Measurements from ENCODE around the gene FAM13A.
A peak's percentile ranks its signal among the peaks of the same experiment; 100 is the strongest.
"Not testable (repeated sequence)": the region's sequence is repeated elsewhere in the genome, so short reads cannot be mapped to it uniquely, and the experiment has no call there.

Gene FAM13A

GRCh38 chr4:89039730-89040338, 17.2 kb downstream of the FAM13A start:
- no peak for FAIRE-seq

GRCh38 chr4:89036535-89036934, 20.4 kb downstream of the FAM13A start:
- no peak for FAIRE-seq

DNA sequence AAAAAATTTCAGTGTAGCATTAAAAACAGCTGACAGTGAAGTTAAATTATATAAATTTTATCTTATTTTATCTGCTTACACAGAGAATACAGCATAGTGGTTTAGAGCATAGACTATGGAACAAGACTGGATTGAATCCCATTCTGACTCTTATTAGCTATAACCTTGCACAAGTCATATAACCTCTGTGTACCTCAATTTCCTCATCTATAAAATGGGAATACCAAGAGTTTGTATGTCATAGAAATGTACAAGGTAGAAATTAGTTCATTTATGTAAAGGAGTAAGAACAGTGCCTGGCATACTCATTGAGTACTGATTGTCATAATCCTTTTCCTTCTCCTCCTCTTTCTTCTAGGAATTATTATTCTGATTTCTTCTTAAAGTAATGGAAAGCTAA, 25.7 kb downstream of the FAM13A start:
- no peak for FAIRE-seq

DNA sequence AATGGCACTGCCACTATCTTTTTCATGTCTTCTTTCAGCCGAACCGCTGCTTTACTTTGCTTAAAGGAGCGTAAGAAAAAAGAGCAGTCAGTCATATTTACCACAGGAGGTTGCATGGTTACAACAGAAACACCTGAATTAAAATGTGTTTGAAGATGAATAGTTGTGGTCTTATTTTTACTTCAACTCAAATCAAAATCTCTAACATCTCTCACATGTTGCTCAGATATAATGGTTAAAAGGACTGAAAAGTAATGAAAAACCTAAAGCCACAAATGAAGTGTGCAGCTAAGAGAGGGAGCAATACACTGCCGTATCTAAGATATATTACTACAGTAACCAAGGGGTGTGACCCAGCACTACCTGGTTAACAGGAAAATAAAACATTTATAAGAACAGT, 27.4 kb downstream of the FAM13A start:
- no peak for FAIRE-seq

- FAIRE-seq = no peak
Measured at GRCh38 chr4:89026542-89026941, 30.4 kb downstream of the FAM13A start.

DNA sequence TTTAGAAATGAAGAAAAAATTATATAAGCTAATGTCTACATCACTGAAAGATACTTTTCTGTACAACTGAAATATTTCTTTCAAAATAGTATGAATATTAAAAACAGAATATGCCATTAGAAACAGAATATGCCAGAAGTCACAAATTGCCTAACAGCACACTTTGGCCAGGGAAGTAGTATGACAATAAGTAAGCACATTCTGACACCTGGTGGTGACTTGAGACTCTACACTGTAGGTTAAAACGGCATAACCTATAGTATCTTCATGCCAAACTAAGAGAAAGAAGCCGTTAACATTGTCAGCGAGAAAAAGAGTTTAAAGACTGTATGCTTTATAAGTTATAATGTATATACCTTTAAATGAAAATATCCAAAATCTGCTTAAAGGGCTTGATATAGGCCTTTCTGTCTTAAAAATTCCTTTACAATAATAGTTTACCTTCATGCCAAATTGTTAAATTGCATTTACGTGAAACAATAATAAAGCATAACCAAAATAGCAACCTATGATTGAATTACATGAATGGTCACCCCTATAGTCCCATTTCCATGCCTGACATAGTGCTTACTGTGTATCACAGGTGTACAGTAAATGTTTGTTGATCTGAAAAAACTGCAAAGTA, 32.8 kb downstream of the FAM13A start:
- peak; percentile 94 for FAIRE-seq

DNA sequence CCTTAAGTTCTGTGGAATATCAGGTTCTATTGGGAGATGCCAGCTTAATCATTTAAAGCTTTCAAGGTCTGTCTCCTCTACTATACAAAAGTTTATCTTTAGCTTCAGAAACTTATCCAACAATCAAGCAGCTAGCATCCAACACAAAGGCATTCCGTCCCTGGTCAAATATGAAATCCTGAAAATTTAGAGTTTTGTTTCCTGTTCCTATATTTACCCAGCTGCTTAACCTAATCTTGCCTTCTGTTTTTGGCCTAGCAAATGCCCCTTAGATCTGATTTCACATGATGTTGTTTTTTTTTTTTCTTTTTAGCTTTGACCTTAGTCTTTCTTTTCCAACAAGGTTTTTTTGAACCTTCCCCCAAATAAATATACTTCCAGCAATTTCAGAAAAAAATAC, 33.8 kb downstream of the FAM13A start:
- FAIRE-seq = no peak

DNA sequence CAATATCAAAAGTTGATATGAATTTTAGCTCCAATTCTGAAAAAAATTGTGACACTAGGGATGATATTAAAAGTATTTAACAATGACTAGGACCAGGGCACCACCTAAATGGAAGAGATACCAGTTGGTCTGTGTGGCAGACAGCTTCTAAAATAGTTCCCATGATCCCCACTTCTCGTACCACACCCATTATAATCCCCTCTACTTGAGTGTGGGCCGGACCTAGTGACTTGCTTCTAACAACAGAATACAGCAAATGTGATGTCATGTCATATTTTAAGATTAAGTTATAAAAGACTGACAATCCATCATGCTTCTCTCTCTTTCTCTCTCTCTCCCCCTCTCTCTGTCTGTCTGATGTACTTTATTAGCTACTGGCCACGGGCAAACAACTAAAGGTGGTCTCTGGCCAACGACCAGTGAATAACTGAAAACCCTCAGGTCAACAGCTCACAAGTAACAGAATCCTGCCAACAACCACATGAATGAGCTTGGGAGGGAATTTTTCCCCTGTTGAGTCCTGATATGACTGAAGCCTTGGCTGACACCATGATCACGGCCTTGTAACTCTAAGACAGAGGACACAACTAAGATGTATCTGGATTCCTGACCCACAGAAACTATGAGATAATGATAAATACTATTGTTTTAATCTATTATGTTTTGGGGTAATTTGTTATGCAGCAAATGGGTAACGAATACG, 34.4 kb downstream of the FAM13A start:
- FAIRE-seq = no peak

DNA sequence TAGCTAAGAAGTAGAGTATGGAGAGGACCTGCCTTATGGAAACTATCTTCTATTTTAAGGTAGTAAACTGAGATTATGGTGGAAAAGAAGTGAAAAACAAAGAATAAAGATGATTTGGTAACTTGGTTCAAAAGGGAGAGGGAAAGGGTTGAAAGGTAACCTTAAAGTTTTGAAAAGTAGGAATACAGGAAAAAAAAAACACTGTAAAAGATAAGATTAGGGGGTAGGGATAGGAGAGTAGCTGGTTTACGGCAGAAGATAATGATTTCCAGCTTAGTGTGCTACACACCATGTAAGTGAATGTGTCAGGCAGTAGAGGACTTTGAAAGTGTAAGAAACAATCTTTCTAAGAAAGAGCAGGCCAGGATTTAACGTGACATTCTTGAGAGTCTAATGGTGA, 35.3 kb downstream of the FAM13A start:
- no peak for FAIRE-seq

GRCh38 chr4:89021062-89021461, 35.9 kb downstream of the FAM13A start:
- no peak for FAIRE-seq

DNA sequence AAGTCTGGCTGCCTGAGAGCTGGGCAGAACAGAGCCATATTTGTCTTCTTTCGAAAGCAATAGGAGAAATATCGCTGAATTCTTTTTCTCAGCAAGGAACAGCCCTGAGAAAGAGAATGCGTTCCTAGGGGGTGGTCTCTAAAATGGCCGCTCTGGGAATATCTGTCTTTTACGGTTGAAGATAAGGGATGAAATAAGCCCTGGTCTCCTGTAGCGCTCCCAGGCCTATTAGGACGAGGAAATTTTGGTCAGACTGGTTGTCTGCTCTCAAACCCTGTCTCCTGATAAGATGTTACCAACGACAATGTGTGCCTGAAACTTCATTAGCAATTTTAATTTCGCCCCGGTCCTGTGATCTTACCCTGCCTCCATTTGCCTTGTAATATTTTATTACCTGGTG, 42.1 kb downstream of the FAM13A start:
- not testable (repeated sequence) for FAIRE-seq

DNA sequence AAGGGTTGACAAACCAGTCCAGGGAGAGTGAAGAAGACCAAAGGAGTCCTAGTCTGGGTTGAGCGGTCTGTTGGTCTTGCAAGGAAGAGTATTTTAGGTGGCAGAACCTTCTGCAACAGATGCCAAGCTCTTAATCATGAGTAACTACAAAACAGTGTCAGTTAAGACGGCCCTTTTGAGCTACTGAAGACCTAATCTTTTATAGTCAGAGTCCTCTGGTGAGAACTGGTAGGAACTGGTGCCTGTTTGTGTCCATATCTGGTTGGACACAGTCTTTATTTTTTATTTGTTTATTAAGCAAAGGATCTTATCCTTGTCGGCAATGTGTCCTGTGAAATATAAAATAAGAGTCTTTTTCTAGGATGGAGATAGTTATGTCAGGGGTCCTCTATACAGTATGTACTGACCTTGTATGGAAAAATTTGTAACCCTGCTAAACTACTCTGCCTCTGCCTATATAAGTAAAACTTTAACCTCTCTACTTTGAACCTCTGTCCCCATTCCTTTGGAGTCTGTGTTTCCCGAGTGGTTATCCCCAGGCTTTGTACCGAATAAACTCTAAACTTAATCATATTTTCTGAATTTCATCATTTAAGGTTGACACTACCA, 47.1 kb downstream of the FAM13A start:
- FAIRE-seq = no peak

DNA sequence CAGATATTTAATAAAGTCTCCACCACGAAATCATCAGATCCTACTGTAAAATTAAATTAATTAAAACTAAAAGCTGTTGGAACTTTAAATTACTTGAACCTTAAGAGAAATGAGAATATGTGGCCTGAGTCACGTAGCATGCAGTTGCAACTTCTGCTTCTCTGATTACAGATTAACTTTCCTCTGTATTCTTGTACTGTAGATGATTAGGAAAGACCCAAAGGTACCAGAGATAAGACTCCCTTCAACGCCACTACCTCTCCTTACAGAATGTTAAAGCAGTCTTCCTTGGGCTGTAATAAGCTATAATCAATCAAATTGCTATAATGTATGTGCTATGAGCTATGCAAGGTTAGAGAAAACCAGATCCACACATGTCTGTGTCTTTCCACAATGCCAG, 47.9 kb downstream of the FAM13A start:
- no peak for FAIRE-seq

DNA sequence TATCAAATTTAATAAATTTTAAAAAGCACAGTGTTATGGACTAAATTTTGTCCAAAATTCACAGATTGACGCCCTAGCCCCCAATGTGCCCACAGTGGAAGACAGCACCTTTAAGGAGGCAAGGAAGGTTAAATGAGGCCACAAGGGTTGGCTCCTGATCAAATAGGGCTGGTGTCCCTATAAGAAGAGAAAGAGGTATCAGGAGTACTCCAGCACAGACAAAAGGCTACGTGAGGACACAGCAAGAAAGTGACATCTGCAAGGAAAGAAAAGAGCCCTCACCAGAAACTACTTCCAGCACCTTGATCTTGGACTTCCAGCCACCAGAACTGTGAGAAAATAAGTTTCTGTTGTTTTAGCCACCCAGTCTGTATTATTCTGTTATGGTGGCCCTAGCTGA, 48.8 kb downstream of the FAM13A start:
- no peak for FAIRE-seq

- no peak for FAIRE-seq
Measured at GRCh38 chr4:89007338-89007939, 49.5 kb downstream of the FAM13A start.

DNA sequence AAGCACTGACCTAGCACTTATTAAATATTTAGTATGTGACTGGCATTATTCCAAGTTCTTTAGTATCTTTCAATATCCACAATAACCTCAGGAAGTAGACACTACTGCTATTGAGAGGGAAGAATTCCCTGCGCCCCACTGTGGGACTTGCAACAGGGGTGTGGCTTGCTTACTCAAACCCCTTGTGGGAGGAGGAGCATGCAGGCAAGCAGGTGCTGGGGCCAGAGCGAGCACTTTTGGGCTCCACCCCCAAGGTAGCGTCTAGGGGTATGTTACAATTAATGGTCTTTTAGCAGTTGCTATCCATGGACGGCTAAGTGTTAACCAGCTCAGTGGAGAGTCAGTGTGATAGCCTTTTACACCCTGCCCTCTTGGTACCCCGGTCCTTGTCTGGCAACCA, 50.7 kb downstream of the FAM13A start:
- no peak for FAIRE-seq

GRCh38 chr4:89005066-89005465, 51.9 kb downstream of the FAM13A start:
- FAIRE-seq = not testable (repeated sequence)

DNA sequence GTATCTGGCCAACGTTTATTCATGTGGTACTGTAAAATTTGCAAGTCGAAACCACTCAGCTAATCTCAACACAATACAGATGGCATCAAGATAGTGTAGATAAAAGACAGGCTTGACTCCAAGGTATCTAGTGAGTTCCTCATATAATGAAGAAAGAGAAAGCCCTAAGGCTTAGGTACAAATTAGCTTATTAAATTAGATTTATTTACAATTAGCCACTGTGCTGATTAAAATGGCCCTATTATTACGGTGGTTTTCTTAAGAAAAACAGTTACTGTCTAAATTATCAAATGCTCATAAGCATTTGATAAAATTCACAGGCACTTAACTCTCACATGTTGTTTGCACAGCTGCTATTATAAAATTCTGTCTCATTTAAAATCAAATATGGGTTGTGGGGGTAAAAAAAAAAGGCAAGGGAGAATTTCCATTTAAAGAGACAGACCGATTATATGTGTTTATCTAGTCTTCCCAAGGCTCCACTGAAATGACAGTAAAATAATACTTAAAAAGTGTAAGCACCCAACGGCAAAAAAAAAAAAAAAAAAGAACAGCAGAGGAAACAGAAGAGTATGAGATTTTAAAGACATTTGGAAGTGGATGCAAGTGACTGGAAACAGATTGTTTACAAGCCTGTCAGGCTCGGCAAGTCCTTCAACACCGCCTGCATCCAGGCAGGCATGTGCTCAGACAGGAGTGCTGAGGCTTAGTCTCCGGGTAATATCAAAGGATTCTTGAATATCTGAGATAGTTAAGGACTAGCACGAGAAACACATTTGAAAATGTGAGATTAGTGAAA, 55.1 kb downstream of the FAM13A start:
- no peak for FAIRE-seq

DNA sequence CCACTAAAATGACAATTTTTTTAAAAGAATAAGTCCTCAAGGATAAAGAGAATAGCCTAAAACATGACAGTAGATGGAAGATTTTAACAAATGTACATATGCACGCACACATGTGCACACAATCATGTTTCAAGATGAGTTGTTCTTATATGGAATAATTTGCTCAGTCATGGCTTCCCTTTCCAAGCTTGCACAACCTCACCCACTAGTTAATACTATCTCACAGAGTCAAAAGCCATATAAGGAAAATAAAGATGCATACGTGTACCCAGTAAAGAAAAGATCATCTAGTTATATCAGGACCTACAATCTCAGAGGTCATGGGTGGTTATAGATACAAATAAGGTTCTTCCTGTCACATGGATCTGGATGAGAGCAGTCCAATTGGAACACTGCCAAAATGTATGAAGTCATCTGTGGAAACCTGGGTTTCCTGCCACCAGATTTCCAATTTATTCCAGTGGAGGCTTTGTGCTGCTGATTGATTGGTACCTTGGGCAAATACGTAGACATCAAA, 56.1 kb downstream of the FAM13A start:
- FAIRE-seq = no peak

DNA sequence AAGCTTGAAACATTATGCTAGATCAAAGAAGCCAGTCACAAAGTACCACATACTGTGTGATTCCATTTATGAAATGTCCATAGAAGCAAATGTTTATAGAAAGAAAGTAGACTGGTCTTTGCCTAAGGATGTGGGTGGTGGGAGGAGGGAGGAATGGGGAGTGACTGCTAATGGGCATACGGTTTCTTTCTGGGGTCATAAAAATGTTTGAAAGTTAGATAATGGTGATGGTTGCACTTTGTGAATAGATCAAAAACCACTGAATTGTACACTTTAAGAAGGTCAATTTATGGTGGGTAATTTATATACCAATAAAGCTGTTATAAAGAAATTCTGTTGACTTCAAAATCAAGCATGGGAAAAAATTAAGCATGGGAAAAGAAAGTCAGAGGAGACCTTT, 56.6 kb downstream of the FAM13A start:
- FAIRE-seq = no peak

DNA sequence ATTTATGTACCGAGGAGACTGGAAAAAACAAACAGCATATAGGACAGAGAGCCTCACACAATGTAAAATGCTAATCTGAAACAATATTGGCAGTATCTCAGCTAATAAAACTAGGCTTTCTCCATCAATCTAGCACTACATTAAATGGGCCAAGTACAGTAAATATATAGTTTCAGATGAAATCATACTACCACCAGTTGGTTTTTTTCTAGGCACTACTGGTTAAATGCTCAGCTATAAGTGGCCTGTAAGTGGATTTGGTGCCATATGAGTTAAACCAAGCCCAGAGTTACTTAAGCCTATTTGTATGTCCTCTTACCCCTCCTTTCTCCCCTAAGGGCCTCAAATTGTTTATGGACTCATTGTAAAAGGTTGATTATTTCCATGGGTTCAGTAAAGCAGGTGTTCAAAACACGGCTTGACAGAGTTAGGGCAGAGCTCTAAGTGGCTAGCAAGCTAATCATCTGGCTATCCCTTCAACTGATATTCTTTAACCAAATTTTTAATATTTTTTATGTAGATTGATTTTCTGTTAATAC, 57.5 kb downstream of the FAM13A start:
- no peak for FAIRE-seq

- FAIRE-seq = no peak
Measured at GRCh38 chr4:88998891-88999290, 58.1 kb downstream of the FAM13A start.

Measured in TTC549 (cell line).